ENCODE data around the gene BLVRB. TPM values are rescaled to one million over a fixed set of nuclear protein-coding genes. Genes with fewer than 3 reads are reported as not detected.

The BLVRB gene
- total and polyA plus RNA-seq, 9 of the 15 experiments (the other 6 are each of a cell fraction or from before 2014, with no cell fraction given), result 81.1 to 749 (median 331) TPM

DNA sequence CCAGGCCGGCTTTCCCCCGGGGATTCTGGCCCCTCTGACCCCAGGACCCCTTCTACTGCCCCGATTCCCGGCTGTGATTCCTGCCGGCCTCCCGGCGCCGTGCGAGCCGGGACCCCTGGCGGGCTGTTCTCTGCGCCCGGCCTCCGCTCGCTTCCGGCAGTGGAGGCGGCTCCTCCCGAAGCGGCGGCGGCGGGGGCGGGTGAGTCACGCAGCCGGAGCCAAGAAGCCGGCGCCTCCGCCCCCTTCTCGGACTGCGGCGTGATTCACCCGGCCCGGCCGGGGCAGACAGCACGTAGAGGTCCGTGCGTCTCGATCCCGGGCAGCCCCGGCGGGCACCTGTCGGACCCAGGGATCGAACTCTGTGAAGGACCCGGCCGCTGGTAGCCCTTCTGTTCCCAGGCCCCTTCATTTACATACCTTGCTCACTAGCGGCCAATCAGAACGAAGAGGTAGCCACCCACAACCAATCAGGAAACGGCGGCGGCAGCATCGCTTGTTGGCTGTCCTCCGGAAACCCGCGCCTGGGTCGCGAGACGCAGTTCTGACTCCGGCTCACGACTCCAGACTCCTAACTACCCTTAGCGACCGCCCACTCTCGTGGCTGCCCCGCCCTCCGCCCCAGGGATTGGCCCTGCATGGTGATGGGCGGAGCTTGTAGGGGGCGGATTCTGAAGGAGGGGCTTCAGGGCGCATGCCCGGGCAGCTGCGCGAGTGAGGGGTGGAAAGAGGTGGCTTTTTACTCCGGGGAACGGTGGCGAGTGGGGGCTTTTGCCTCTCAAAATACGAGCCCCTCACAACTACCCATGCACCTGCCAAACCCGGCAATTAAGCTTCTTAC lies 39.9 kb downstream of the BLVRB start, which contains the start of gene SERTAD1 (continued):
- TF ChIP-seq, protein P1, sequence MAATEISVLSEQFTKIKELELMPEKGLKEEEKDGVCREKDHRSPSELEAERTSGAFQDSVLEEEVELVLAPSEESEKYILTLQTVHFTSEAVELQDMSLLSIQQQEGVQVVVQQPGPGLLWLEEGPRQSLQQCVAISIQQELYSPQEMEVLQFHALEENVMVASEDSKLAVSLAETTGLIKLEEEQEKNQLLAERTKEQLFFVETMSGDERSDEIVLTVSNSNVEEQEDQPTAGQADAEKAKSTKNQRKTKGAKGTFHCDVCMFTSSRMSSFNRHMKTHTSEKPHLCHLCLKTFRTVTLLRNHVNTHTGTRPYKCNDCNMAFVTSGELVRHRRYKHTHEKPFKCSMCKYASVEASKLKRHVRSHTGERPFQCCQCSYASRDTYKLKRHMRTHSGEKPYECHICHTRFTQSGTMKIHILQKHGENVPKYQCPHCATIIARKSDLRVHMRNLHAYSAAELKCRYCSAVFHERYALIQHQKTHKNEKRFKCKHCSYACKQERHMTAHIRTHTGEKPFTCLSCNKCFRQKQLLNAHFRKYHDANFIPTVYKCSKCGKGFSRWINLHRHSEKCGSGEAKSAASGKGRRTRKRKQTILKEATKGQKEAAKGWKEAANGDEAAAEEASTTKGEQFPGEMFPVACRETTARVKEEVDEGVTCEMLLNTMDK (IDR thresholded peaks at IDR 0.05; ENCODE audit: borderline replicate concordance, insufficient read depth, low read depth, low read length, poor library complexity, severe bottlenecking), result peak; percentile 94
- TF ChIP-seq ZNF764 (CRISPR knock-in tag; IDR thresholded peaks at IDR 0.05; ENCODE audit: low read depth) (no peak), FOXJ3 (CRISPR knock-in tag; IDR thresholded peaks at IDR 0.05) (no peak), ZNF24 (IDR thresholded peaks at IDR 0.05) (no peak; the same call in 1 of the 2 replicates), TRIM28 (IDR thresholded peaks at IDR 0.05) (no peak)
- TF ChIP-seq, protein P2, sequence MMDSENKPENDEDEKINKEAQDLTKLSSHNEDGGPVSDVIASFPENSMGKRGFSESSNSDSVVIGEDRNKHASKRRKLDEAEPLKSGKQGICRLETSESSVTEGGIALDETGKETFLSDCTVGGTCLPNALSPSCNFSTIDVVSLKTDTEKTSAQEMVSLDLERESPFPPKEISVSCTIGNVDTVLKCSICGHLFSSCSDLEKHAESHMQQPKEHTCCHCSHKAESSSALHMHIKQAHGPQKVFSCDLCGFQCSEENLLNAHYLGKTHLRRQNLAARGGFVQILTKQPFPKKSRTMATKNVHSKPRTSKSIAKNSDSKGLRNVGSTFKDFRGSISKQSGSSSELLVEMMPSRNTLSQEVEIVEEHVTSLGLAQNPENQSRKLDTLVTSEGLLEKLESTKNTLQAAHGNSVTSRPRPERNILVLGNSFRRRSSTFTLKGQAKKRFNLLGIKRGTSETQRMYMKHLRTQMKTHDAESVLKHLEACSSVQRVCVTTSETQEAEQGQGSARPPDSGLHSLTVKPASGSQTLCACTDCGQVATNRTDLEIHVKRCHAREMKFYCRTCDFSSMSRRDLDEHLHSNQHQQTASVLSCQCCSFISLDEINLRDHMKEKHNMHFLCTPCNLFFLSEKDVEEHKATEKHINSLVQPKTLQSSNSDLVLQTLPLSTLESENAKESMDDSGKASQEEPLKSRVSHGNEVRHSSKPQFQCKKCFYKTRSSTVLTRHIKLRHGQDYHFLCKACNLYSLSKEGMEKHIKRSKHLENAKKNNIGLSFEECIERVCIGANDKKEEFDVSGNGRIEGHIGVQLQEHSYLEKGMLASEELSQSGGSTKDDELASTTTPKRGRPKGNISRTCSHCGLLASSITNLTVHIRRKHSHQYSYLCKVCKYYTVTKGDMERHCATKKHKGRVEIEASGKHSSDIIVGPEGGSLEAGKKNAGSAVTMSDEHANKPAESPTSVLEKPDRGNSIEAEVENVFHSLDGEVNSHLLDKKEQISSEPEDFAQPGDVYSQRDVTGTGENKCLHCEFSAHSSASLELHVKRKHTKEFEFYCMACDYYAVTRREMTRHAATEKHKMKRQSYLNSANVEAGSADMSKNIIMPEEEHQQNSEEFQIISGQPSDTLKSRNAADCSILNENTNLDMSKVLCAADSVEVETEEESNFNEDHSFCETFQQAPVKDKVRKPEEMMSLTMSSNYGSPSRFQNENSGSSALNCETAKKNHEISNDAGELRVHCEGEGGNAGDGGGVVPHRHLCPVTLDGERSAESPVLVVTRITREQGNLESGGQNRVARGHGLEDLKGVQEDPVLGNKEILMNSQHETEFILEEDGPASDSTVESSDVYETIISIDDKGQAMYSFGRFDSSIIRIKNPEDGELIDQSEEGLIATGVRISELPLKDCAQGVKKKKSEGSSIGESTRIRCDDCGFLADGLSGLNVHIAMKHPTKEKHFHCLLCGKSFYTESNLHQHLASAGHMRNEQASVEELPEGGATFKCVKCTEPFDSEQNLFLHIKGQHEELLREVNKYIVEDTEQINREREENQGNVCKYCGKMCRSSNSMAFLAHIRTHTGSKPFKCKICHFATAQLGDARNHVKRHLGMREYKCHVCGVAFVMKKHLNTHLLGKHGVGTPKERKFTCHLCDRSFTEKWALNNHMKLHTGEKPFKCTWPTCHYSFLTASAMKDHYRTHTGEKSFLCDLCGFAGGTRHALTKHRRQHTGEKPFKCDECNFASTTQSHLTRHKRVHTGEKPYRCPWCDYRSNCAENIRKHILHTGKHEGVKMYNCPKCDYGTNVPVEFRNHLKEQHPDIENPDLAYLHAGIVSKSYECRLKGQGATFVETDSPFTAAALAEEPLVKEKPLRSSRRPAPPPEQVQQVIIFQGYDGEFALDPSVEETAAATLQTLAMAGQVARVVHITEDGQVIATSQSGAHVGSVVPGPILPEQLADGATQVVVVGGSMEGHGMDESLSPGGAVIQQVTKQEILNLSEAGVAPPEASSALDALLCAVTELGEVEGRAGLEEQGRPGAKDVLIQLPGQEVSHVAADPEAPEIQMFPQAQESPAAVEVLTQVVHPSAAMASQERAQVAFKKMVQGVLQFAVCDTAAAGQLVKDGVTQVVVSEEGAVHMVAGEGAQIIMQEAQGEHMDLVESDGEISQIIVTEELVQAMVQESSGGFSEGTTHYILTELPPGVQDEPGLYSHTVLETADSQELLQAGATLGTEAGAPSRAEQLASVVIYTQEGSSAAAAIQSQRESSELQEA (IDR thresholded peaks at IDR 0.05; ENCODE audit: low read depth), result no peak
- TF ChIP-seq, protein P3, sequence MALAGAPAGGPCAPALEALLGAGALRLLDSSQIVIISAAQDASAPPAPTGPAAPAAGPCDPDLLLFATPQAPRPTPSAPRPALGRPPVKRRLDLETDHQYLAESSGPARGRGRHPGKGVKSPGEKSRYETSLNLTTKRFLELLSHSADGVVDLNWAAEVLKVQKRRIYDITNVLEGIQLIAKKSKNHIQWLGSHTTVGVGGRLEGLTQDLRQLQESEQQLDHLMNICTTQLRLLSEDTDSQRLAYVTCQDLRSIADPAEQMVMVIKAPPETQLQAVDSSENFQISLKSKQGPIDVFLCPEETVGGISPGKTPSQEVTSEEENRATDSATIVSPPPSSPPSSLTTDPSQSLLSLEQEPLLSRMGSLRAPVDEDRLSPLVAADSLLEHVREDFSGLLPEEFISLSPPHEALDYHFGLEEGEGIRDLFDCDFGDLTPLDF (CRISPR knock-in tag; IDR thresholded peaks at IDR 0.05), result peak; percentile 75
- TF ChIP-seq, protein P4, sequence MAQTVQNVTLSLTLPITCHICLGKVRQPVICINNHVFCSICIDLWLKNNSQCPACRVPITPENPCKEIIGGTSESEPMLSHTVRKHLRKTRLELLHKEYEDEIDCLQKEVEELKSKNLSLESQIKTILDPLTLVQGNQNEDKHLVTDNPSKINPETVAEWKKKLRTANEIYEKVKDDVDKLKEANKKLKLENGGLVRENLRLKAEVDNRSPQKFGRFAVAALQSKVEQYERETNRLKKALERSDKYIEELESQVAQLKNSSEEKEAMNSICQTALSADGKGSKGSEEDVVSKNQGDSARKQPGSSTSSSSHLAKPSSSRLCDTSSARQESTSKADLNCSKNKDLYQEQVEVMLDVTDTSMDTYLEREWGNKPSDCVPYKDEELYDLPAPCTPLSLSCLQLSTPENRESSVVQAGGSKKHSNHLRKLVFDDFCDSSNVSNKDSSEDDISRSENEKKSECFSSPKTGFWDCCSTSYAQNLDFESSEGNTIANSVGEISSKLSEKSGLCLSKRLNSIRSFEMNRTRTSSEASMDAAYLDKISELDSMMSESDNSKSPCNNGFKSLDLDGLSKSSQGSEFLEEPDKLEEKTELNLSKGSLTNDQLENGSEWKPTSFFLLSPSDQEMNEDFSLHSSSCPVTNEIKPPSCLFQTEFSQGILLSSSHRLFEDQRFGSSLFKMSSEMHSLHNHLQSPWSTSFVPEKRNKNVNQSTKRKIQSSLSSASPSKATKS (CRISPR knock-in tag; IDR thresholded peaks at IDR 0.05), result no peak
- TF ChIP-seq, protein P5, sequence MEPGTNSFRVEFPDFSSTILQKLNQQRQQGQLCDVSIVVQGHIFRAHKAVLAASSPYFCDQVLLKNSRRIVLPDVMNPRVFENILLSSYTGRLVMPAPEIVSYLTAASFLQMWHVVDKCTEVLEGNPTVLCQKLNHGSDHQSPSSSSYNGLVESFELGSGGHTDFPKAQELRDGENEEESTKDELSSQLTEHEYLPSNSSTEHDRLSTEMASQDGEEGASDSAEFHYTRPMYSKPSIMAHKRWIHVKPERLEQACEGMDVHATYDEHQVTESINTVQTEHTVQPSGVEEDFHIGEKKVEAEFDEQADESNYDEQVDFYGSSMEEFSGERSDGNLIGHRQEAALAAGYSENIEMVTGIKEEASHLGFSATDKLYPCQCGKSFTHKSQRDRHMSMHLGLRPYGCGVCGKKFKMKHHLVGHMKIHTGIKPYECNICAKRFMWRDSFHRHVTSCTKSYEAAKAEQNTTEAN (CRISPR knock-in tag; IDR thresholded peaks at IDR 0.05), result peak; percentile 41; the same call in 1 of the 2 replicates

Data from K562 (cell line).